Renal pelvis (tissue), 4 donors: Measurements from ENCODE around the gene DAB2. TPM values are rescaled to one million over a fixed set of nuclear protein-coding genes. Genes with fewer than 3 reads are reported as not detected.
"Not testable (repeated sequence)": the region's sequence is repeated elsewhere in the genome, so short reads cannot be mapped to it uniquely, and the experiment has no call there.

Experiments
- DNase-seq: peaks from one replicate; pipeline ENCODE4 v3.0.0-alpha.2; 2013
- polyA plus RNA-seq, 3 donors: library from polyadenylated mRNA; unstranded; fragments of 120-200 nt; gene quantifications; one replicate each; pipeline ENCODE4 v1.2.1, GENCODE V29; 2013; ENCODE audit not compliant: insufficient read length in 3 of 3

DAB2 gene
- polyA plus RNA-seq, 3 donors, result 185 to 240 (median 235) TPM

GRCh38 chr5:39426051-39426745, 1.4 kb upstream of the DAB2 start:
- DNase-seq, result no peak

- no peak for DNase-seq
Measured at GRCh38 chr5:39423331-39423751, 1.4 kb downstream of the DAB2 start.

- DNase-seq, result no peak
Measured at GRCh38 chr5:39422728-39423285, 2.0 kb downstream of the DAB2 start.

- no peak for DNase-seq
Measured at GRCh38 chr5:39422036-39422606, 2.7 kb downstream of the DAB2 start.

GRCh38 chr5:39420482-39421145, 4.2 kb downstream of the DAB2 start:
- DNase-seq, result no peak

GRCh38 chr5:39419796-39420195, 5.0 kb downstream of the DAB2 start:
- no peak for DNase-seq

GRCh38 chr5:39417979-39418378, 6.8 kb downstream of the DAB2 start:
- no peak for DNase-seq

GRCh38 chr5:39415201-39415600, 9.6 kb downstream of the DAB2 start:
- DNase-seq, result no peak

GRCh38 chr5:39414426-39414825, 10.4 kb downstream of the DAB2 start:
- no peak for DNase-seq

- no peak for DNase-seq
Measured at GRCh38 chr5:39413771-39414170, 11.0 kb downstream of the DAB2 start.

- no peak for DNase-seq
Measured at GRCh38 chr5:39412721-39413394, 11.9 kb downstream of the DAB2 start.

- no peak for DNase-seq
Measured at GRCh38 chr5:39411985-39412384, 12.8 kb downstream of the DAB2 start.

GRCh38 chr5:39411061-39411460, 13.7 kb downstream of the DAB2 start:
- DNase-seq, result no peak

- DNase-seq, result no peak
Measured at GRCh38 chr5:39409033-39409432, 15.7 kb downstream of the DAB2 start.

GRCh38 chr5:39405083-39405843, 19.5 kb downstream of the DAB2 start:
- DNase-seq, result no peak

- not testable (repeated sequence) for DNase-seq
Measured at GRCh38 chr5:39403761-39404160, 21.0 kb downstream of the DAB2 start.

- not testable (repeated sequence) for DNase-seq
Measured at GRCh38 chr5:39402140-39402539, 22.6 kb downstream of the DAB2 start.

GRCh38 chr5:39400713-39401578, 23.8 kb downstream of the DAB2 start:
- DNase-seq, result peak; percentile 14

GRCh38 chr5:39399135-39400036, 25.4 kb downstream of the DAB2 start:
- no peak for DNase-seq
